ENCODE measurements around the gene CHAF1A.

Gene CHAF1A

GRCh38 chr19:4441994-4442818 lies 39.8 kb downstream of the CHAF1A start:
- Histone ChIP-seq H3K27ac (ENCODE audit: low read length) (no peak overlapping the region), H3K79me2 (ENCODE audit: insufficient read depth, low read length) (peaks cover 25% of the 10 kb centered on the region), H2AFZ (ENCODE audit: low read depth, low read length) (no peak overlapping the region), H3K9me3 (ENCODE audit: insufficient read depth, low read length, severe bottlenecking) (no peaks in the 10 kb centered on the region), H3K27me3 (ENCODE audit: insufficient read depth, low read length, poor library complexity) (no peaks in the 10 kb centered on the region), H3K4me2 (ENCODE audit: insufficient read depth, low read length) (no peak overlapping the region), H3K9ac (ENCODE audit: low read depth, low read length) (no peak overlapping the region), H3K4me1 (ENCODE audit: insufficient read depth, low read length) (no peaks in the 10 kb centered on the region), H3K4me3 (ENCODE audit: low read depth in 1 of 2, low read length in 2 of 2) (no peak overlapping the region), H3K36me3 (ENCODE audit: insufficient read depth, low read length) (peaks cover 93% of the 10 kb centered on the region), H4K20me1 (ENCODE audit: insufficient read depth, low read length) (peaks cover 78% of the 10 kb centered on the region)
- ATAC-seq (ENCODE audit: insufficient read depth, low read depth) (no peak), DNase-seq (no peak)
- TF ChIP-seq EZH2 (IDR thresholded peaks at IDR 0.05; ENCODE audit: borderline replicate concordance, low read depth, low read length, severe bottlenecking) (no peak), CTCF (IDR thresholded peaks at IDR 0.05; ENCODE audit: borderline replicate concordance, extremely low read depth, low read length, poor library complexity, severe bottlenecking) (no peak)

- Histone ChIP-seq H4K20me1 (ENCODE audit: insufficient read depth, low read length) (peaks cover 80% of the 10 kb centered on the region), H3K27me3 (ENCODE audit: insufficient read depth, low read length, poor library complexity) (no peaks in the 10 kb centered on the region), H3K27ac (ENCODE audit: low read length) (no peak overlapping the region), H2AFZ (ENCODE audit: low read depth, low read length) (no peak overlapping the region), H3K9me3 (ENCODE audit: insufficient read depth, low read length, severe bottlenecking) (no peaks in the 10 kb centered on the region), H3K4me2 (ENCODE audit: insufficient read depth, low read length) (no peak overlapping the region), H3K4me3 (ENCODE audit: low read depth in 1 of 2, low read length in 2 of 2) (no peak overlapping the region), H3K9ac (ENCODE audit: low read depth, low read length) (no peak overlapping the region), H3K4me1 (ENCODE audit: insufficient read depth, low read length) (no peaks in the 10 kb centered on the region), H3K36me3 (ENCODE audit: insufficient read depth, low read length) (peaks cover 95% of the 10 kb centered on the region), H3K79me2 (ENCODE audit: insufficient read depth, low read length) (peaks cover 22% of the 10 kb centered on the region)
- DNase-seq (no peak), ATAC-seq (ENCODE audit: insufficient read depth, low read depth) (no peak)
- no peak for TF ChIP-seq CTCF (IDR thresholded peaks at IDR 0.05; ENCODE audit: borderline replicate concordance, extremely low read depth, low read length, poor library complexity, severe bottlenecking)
- TF ChIP-seq EZH2 (IDR thresholded peaks at IDR 0.05; ENCODE audit: borderline replicate concordance, low read depth, low read length, severe bottlenecking) = no peak
These were observed 40.3 kb downstream of the CHAF1A start for GRCh38 chr19:4442819-4443146.

- ATAC-seq (ENCODE audit: insufficient read depth, low read depth) (no peak), DNase-seq (no peak)
- no peak overlapping the region for H3K27ac ChIP-seq (ENCODE audit: low read length)
- H2AFZ ChIP-seq (ENCODE audit: low read depth, low read length) = no peak overlapping the region
- no peak overlapping the region for H3K4me2 ChIP-seq (ENCODE audit: insufficient read depth, low read length)
- H3K4me3 ChIP-seq (ENCODE audit: low read depth in 1 of 2, low read length in 2 of 2) = no peak overlapping the region
- H3K27me3 ChIP-seq (ENCODE audit: insufficient read depth, low read length, poor library complexity) = no peaks in the 10 kb centered on the region
- peaks cover 95% of the 10 kb centered on the region for H3K36me3 ChIP-seq (ENCODE audit: insufficient read depth, low read length)
- no peak for TF ChIP-seq CTCF (IDR thresholded peaks at IDR 0.05; ENCODE audit: borderline replicate concordance, extremely low read depth, low read length, poor library complexity, severe bottlenecking)
- no peak for TF ChIP-seq EZH2 (IDR thresholded peaks at IDR 0.05; ENCODE audit: borderline replicate concordance, low read depth, low read length, severe bottlenecking)
- no peak overlapping the region for H3K9ac ChIP-seq (ENCODE audit: low read depth, low read length)
- H3K4me1 ChIP-seq (ENCODE audit: insufficient read depth, low read length) = no peaks in the 10 kb centered on the region
- no peaks in the 10 kb centered on the region for H3K9me3 ChIP-seq (ENCODE audit: insufficient read depth, low read length, severe bottlenecking)
- H3K79me2 ChIP-seq (ENCODE audit: insufficient read depth, low read length) = peaks cover 18% of the 10 kb centered on the region
- H4K20me1 ChIP-seq (ENCODE audit: insufficient read depth, low read length) = peaks cover 80% of the 10 kb centered on the region
These were observed 40.7 kb downstream of the CHAF1A start for GRCh38 chr19:4443188-4443587.
